Heart left ventricle (tissue), 16 donors: Measurements from ENCODE around the gene H19. TPM values are rescaled to one million over a fixed set of nuclear protein-coding genes. Genes with fewer than 3 reads are reported as not detected.

Experiments used
- ATAC-seq, 4 donors: fragments of 200-7000 bp; cut with Tn5 transposase; one replicate each; pipeline ENCODE4 v1.9.1; 2020 to 2022; ENCODE audit warnings: moderate library complexity in 4 of 4, mild to moderate bottlenecking in 3 of 4, moderate number of reproducible peaks in 1 of 4
- DNase-seq, 5 donors: peaks; one replicate each; pipeline ENCODE4 v3.0.0-alpha.2; 2020
- H3K27ac ChIP-seq, 12 donors: fragments of 200-600 bp; sonication (generic) in 4 of 12; one replicate each; pipeline versions ENCODE4 v1.5.0 to v1.8.0; 2016 to 2022; ENCODE audit warnings: mild to moderate bottlenecking in 2 of 12
- H3K27me3 ChIP-seq, 9 donors: fragments of 200-600 bp; sonication (generic) in 2 of 9; one replicate each; pipeline versions ENCODE4 v1.5.1 to v1.8.0; 2016 to 2022; ENCODE audit warnings: mild to moderate bottlenecking in 3 of 9
- H3K36me3 ChIP-seq, 9 donors: fragments of 200-600 bp; sonication (generic) in 2 of 9; one replicate each; pipeline versions ENCODE4 v1.5.0 to v1.8.0; 2018 to 2022; ENCODE audit warnings: mild to moderate bottlenecking in 2 of 9
- H3K4me1 ChIP-seq, 12 donors: fragments of 200-600 bp; sonication (generic) in 4 of 12; one replicate each; pipeline versions ENCODE4 v1.5.0 to v1.8.0; 2016 to 2022; ENCODE audit warnings: mild to moderate bottlenecking in 3 of 12
- H3K4me3 ChIP-seq, 12 donors: fragments of 200-600 bp; sonication (generic) in 4 of 12; one replicate each; pipeline versions ENCODE4 v1.5.0 to v1.8.0; 2017 to 2022; ENCODE audit warnings: mild to moderate bottlenecking in 9 of 12, moderate library complexity in 4 of 12
- H3K9me3 ChIP-seq, 12 donors: fragments of 200-600 bp; sonication (generic) in 4 of 12; one replicate each; pipeline versions ENCODE4 v1.5.0 to v1.8.0; 2016 to 2022; ENCODE audit warnings: mild to moderate bottlenecking in 1 of 12
- POLR2A ChIP-seq, 2 donors: fragments of 450-650 bp; IDR thresholded peaks; one replicate each; pipeline ENCODE4 v1.6.1; 2017; ENCODE audit warnings: antibody characterized with exemption in 2 of 2, mild to moderate bottlenecking in 2 of 2, moderate library complexity in 2 of 2
- WGBS, 4 donors: extraction: QIAGEN DNeasy Blood & Tissue Kit in 2 of 4; methylation state at CpG; one replicate each; pipeline versions ENCODE4 v1.1.5 to v1.1.7; 2013 to 2018; 5-methylcytosine and 5-hydroxymethylcytosine counted together
- intact Hi-C, 10 donors: fragments of 100-400 bp; cut with DNase I; formaldehyde crosslinking; loops; one replicate each; pipeline versions ENCODE4 v1.11.1 to v1.14.2; 2022
- polyA plus RNA-seq, 2 donors: library from polyadenylated mRNA; stranded (reverse); fragments of 200-250 nt; gene quantifications; one replicate each; pipeline ENCODE4 v1.2.3, GENCODE V29; 2013
- total RNA-seq, 9 donors: library from RNA; depleted of rRNA in 2 of 9; stranded (reverse); fragments of >200 nt in 2 of 9; fragmentation: NEBNext Ultra II Directional in 3 of 9; extraction: Animal tissue kit (Norgen Biotek cat#: 25700) in 3 of 9; gene quantifications; one replicate each; pipeline versions ENCODE4 v1.1.0 to v1.2.4, GENCODE V29; 2016 to 2023
- TF ChIP-seq, protein P1 (sequence below), 12 donors: fragments of 200-600 bp; sonication (generic) in 4 of 12; IDR thresholded peaks; one replicate each; pipeline versions ENCODE4 v1.5.0 to v1.8.0; 2018 to 2022; ENCODE audit warnings: antibody characterized with exemption in 12 of 12, mild to moderate bottlenecking in 5 of 12
- donor health status: ischemic (EF 13 %, LVEDD 7.1; RV severe dilation, severe dysfunction).
- donor health status: healthy with polysubstance abuse.
- donor health status: DM: no; HTN: yes; CAD: no.
- donor health status: DM: no; HTN: no; CAD: no.
- donor health status: ischemic (EF 25% LVEDD 6.9; RV normal size, moderate dysfunction).
- donor health status: ischemic (EF 25% LVEDD 5.7; RV mildly dilated, moderate dysfunction).
- donor health status: healthy.
- donor health status: DM: yes; HTN: yes; CAD: no.
- donor health status: ischemic (EF 35%, LVEDD 5.7; RV mildly dilated, moderate dysfunction).
- donor health status: nonischemic (EF 11% LVEDD 7.7; RV severe dilation, severe dysfunction).
- donor health status: DM: yes; HTN: yes; CAD: no.
- donor health status: PGD.
- donor health status: ischemic (EF 29% LVEDD 5.4; RV normal size, mild dysfunction).
- donor health status: nonischemic (EF 23%, LVEDD 6.1; RV moderate dilation, normal function).

The H19 gene
- total and polyA plus RNA-seq, 11 donors: 303 to 1,545 (median 586) TPM

DNA sequence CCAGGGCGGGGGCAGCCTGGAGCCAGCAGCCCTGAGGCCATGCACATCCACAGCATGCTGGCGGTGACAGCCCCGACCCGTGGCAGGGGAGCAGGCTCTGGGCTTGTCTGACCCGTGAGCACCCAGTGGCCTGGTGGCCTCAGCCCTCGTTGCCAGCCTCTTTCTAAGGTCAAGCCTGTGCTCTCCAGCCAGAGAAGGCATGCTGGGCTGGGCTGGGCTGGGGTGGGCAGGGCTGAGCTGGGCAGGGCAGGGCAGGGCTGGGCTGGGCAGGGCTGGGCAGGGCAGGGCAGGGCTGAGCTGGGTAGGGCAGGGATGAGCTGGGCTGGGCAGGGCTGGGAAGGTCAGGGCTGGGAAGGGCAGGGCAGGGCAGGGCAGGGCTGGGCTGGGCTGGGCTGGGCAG is 10.6 kb downstream of the H19 start:
- intact Hi-C loops: no loop called here
- no peaks in the 10 kb centered on the region for H3K27me3 ChIP-seq
- H3K27ac ChIP-seq: no peak overlapping the region
- TF ChIP-seq, protein P1, sequence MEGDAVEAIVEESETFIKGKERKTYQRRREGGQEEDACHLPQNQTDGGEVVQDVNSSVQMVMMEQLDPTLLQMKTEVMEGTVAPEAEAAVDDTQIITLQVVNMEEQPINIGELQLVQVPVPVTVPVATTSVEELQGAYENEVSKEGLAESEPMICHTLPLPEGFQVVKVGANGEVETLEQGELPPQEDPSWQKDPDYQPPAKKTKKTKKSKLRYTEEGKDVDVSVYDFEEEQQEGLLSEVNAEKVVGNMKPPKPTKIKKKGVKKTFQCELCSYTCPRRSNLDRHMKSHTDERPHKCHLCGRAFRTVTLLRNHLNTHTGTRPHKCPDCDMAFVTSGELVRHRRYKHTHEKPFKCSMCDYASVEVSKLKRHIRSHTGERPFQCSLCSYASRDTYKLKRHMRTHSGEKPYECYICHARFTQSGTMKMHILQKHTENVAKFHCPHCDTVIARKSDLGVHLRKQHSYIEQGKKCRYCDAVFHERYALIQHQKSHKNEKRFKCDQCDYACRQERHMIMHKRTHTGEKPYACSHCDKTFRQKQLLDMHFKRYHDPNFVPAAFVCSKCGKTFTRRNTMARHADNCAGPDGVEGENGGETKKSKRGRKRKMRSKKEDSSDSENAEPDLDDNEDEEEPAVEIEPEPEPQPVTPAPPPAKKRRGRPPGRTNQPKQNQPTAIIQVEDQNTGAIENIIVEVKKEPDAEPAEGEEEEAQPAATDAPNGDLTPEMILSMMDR (IDR thresholded peaks at IDR 0.05): no peak
- TF ChIP-seq POLR2A (IDR thresholded peaks at IDR 0.05): no peak
- H3K4me3 ChIP-seq: no peak overlapping the region
- ATAC-seq: peak in 3 of 4 donors; percentile 4 to 7 (median 5)
- no CpG with 5 or more reads among the region's 6 CpGs for WGBS, 4 donors
- H3K9me3 ChIP-seq: no peaks in the 10 kb centered on the region
- H3K36me3 ChIP-seq: no peaks in the 10 kb centered on the region
- no peak for DNase-seq
- H3K4me1 ChIP-seq: no peaks in the 10 kb centered on the region

DNA sequence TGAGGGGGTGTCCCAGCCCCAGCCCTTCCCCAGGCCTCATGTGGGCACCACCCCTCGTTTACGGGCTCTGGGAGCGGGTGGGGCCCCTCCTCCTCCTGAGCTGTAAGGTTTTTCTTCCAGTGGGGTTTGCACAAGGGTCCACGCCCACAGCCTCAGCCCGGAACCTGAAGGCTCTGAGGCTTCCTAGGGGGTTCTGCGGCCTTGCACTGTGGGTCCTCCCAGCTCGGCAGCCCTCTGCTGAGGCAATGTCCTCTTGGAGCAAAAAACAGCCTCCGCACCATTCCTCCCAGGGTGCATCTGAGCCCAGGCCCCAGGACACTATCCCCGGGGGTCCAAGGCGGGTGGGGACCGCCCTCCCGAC is 14.1 kb downstream of the H19 start:
- 91 to 96% (median 92%) methylated on average over 10 to 12 of the region's 12 CpGs; no CpG with 5 or more reads in 1 of the 4 donors for WGBS, 4 donors
- TF ChIP-seq, protein P1 (IDR thresholded peaks at IDR 0.05): no peak
- no peak for TF ChIP-seq POLR2A (IDR thresholded peaks at IDR 0.05)
- H3K4me3 ChIP-seq: no peak overlapping the region

DNA sequence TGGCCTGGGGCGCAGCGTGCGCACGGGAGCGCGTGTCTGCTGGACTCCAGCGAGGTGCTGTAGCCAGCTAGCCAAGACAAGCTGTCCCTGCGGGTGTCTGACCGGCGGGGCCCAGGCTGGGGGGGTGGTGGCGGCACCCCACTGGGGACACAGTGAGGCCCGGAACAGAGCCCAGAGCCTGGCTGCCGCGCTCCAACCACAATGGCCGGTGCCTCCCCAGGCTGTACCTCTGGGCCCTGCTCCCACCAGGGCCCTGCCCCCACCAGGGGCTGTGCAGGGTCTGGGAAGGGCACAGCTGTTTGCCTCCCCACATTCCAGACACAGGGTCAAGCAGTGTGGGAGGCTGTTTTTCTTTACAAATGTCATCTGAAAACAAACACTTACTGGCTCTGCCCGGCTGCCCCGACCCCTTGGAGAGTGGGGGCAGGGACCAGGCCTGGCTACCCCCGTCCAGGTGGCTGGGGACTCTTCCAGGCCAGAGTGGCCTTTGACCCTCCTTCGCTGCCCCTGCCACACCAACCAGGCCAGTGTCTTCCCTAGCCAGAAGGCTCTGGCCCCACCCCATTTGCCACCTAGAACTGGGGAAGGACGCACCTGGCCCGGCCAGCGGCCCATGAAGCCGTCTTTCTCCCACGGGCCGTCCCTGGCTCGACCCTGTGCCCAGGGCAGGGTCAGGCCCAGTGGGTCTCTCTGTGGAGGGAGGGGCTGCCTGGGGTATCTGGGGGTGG is 14.6 kb downstream of the H19 start:
- Histone ChIP-seq H3K36me3 (no peaks in the 10 kb centered on the region), H3K4me1 (no peaks in the 10 kb centered on the region), H3K27me3 (no peaks in the 10 kb centered on the region), H3K9me3 (no peaks in the 10 kb centered on the region), H3K27ac (no peak overlapping the region), H3K4me3 (no peak overlapping the region)
- no peak for DNase-seq
- no peak for ATAC-seq
- intact Hi-C loops: no loop called here
- TF ChIP-seq, protein P1 (IDR thresholded peaks at IDR 0.05): no peak
- no peak for TF ChIP-seq POLR2A (IDR thresholded peaks at IDR 0.05)
- no CpG with 5 or more reads among the region's 26 CpGs for WGBS, 4 donors

More for the DNA sequence above, 14.1 kb downstream of the H19 start:
- DNase-seq: peak in 2 of 5 donors; percentile 1 to 28
- Histone ChIP-seq H3K9me3 (no peaks in the 10 kb centered on the region), H3K36me3 (no peaks in the 10 kb centered on the region), H3K27me3 (no peaks in the 10 kb centered on the region), H3K4me1 (no peaks in the 10 kb centered on the region), H3K27ac (no peak overlapping the region)
- ATAC-seq: no peak
- intact Hi-C loops: no loop called here

DNA sequence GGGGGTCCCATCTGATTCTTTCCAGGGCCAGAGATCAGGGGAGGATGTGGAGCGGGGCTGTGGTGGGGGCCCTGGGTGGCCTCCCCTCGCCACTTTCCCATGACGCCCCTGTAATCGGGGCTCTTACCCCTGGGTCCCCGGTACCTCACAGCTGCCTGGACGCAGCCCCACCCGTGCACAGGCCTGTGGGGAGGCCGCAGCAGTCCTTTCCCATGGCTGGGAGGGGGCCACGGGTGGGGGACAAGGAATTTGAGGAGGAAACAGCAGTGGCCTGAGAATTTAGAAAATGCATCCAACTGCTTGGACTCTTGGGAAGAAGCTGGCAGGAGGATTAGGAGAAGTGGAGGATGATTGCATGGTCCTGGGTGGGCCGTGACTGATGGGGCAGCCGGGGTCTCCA is 18.0 kb downstream of the H19 start:
- DNase-seq (peak in 2 of 5 donors; percentile 2 to 34), ATAC-seq (no peak)
- no peak overlapping the region for H3K27ac ChIP-seq
- WGBS, 4 donors: 82 to 84% methylated on average over 3 to 5 of the region's 11 CpGs; no CpG with 5 or more reads in 2 of the 4 donors
- no peaks in the 10 kb centered on the region for H3K27me3 ChIP-seq
- H3K9me3 ChIP-seq: no peaks in the 10 kb centered on the region
- intact Hi-C loops: no loop called here
- no peak overlapping the region for H3K4me3 ChIP-seq
- no peaks in the 10 kb centered on the region for H3K36me3 ChIP-seq
- TF ChIP-seq, protein P1 (IDR thresholded peaks at IDR 0.05): no peak
- no peak for TF ChIP-seq POLR2A (IDR thresholded peaks at IDR 0.05)
- H3K4me1 ChIP-seq: no peaks in the 10 kb centered on the region
